Endothelial cell of umbilical vein (primary cell): ENCODE measurements around the gene FAM13B. TPM values are rescaled to one million over a fixed set of nuclear protein-coding genes. Genes with fewer than 3 reads are reported as not detected.
A peak's percentile ranks its signal among the peaks of the same experiment; 100 is the strongest.

ENCODE experiments used
- BruUV-seq: library from RNA; stranded (reverse); fragments of 400-500 nt; replicated peaks from 2 replicates; lab custom pipeline; 2021; lab: Mats Ljungman, UMichigan
- CTCF ChIA-PET: fragments of 300-600, 350-600 bp; sonication (Branson Sonifier 250); formaldehyde crosslinking; loops from one replicate; lab custom pipeline; 2021; ENCODE audit warnings: antibody characterized with exemption, inconsistent platforms; lab: Charles Lee
- POLR2A ChIA-PET: fragments of 300-600, 350-600 bp; sonication (Branson Sonifier 250); formaldehyde crosslinking; loops from one replicate; lab custom pipeline; 2021; ENCODE audit warnings: antibody characterized with exemption, inconsistent platforms; lab: Charles Lee
- DNase-seq: peaks from one replicate; pipeline ENCODE4 v3.0.0-alpha.2; 2011; ENCODE audit warnings: low read depth, low spot score
- FAIRE-seq: peaks from 2 replicates; lab custom pipeline; 2011; peaks lifted over from hg19 to GRCh38; lab: Jason Lieb, UNC
- H2AFZ ChIP-seq: 2 replicates; pipeline ENCODE4 v1.6.0; 2012; ENCODE audit warnings: low read depth, low read length, control low read depth, inconsistent platforms
- H3K27ac ChIP-seq: 2 replicates; pipeline ENCODE4 v1.5.1; 2011; ENCODE audit warnings: low read depth, mild to moderate bottlenecking, control low read depth, low read length, moderate library complexity; ENCODE audit not compliant: insufficient read depth
- H3K27me3 ChIP-seq, 2 experiments: 2 replicates each; pipeline versions ENCODE4 v1.6.0 to v1.6.1; 2011; ENCODE audit warnings: low read length in 2 of 2, mixed read lengths in 1 of 2; ENCODE audit not compliant: control insufficient read depth in 2 of 2, insufficient read depth in 2 of 2
- H3K36me3 ChIP-seq, 2 experiments: 2 replicates in 1 of 2; 3 replicates in 1 of 2; pipeline ENCODE4 v1.5.1; 2011; ENCODE audit warnings: low read length in 2 of 2, mild to moderate bottlenecking in 1 of 2, moderate library complexity in 1 of 2; ENCODE audit not compliant: control insufficient read depth in 2 of 2, insufficient read depth in 2 of 2; ENCODE audit errors: extremely low read depth in 1 of 2
- H3K4me1 ChIP-seq: 3 replicates; pipeline ENCODE4 v1.5.1; 2011; ENCODE audit warnings: mild to moderate bottlenecking, low read length; ENCODE audit not compliant: control insufficient read depth, insufficient read depth; ENCODE audit errors: extremely low read depth
- H3K4me2 ChIP-seq: 2 replicates; pipeline ENCODE4 v1.6.1; 2011; ENCODE audit warnings: low read length, control low read depth, mixed read lengths; ENCODE audit not compliant: insufficient read depth
- H3K4me3 ChIP-seq, 3 experiments: fragments of 200-600 bp in 1 of 3; sonication (generic), shearing (Covaris generic) in 1 of 3; replicated peaks in 1 of 3; 2 replicates each; pipeline ENCODE4 v1.5.1; 2011 to 2016; ENCODE audit warnings: control low read depth in 3 of 3, low read length in 3 of 3, mild to moderate bottlenecking in 2 of 3, inconsistent platforms in 1 of 3, low read depth in 1 of 3, moderate library complexity in 1 of 3; ENCODE audit not compliant: insufficient read depth in 1 of 3
- H3K79me2 ChIP-seq: 2 replicates; pipeline ENCODE4 v1.6.0; 2012; ENCODE audit warnings: low read length, inconsistent platforms; ENCODE audit not compliant: control insufficient read depth, insufficient read depth
- H3K9ac ChIP-seq: replicated peaks from 2 replicates; pipeline ENCODE3; 2011; ENCODE audit warnings: low read length, control low read depth; ENCODE audit not compliant: insufficient read depth; ENCODE audit errors: extremely low read depth
- H3K9me1 ChIP-seq: replicated peaks from 3 replicates; pipeline ENCODE4 v1.6.0; 2011; ENCODE audit warnings: mild to moderate bottlenecking, low read length; ENCODE audit not compliant: control insufficient read depth, insufficient read depth; ENCODE audit errors: extremely low read depth
- H3K9me3 ChIP-seq: replicated peaks from 2 replicates; pipeline ENCODE4 v1.5.1; 2012; ENCODE audit warnings: low read length, inconsistent platforms; ENCODE audit not compliant: control insufficient read depth, insufficient read depth
- H4K20me1 ChIP-seq: replicated peaks from 2 replicates; pipeline ENCODE3; 2011; ENCODE audit warnings: mild to moderate bottlenecking, low read length; ENCODE audit not compliant: control insufficient read depth, insufficient read depth; ENCODE audit errors: extremely low read depth
- CTCF ChIP-seq, 2 donors: IDR thresholded peaks; 1 replicate in 1 of 2; 2 replicates in 1 of 2; pipeline ENCODE4 v1.5.1; 2011; ENCODE audit warnings: low read length in 2 of 2, mild to moderate bottlenecking in 2 of 2, moderate library complexity in 2 of 2, control low read depth in 1 of 2, inconsistent platforms in 1 of 2, low read depth in 1 of 2; ENCODE audit not compliant: insufficient read depth in 1 of 2; ENCODE audit errors: extremely low read depth in 1 of 2
- EZH2 ChIP-seq: IDR thresholded peaks from 2 replicates; pipeline ENCODE4 v1.6.1; 2012; ENCODE audit warnings: borderline replicate concordance, low read depth, mild to moderate bottlenecking, moderate library complexity, low read length, inconsistent platforms; ENCODE audit not compliant: severe bottlenecking
- FOS ChIP-seq: IDR thresholded peaks from 2 replicates; pipeline ENCODE4 v1.6.1; 2011; ENCODE audit warnings: mild to moderate bottlenecking, low read length, moderate library complexity, borderline replicate concordance; ENCODE audit not compliant: insufficient read depth
- GATA2 ChIP-seq: IDR thresholded peaks from 2 replicates; pipeline ENCODE4 v1.7.0; 2011; ENCODE audit warnings: low read depth, mild to moderate bottlenecking, moderate library complexity, mixed read lengths, low read length; ENCODE audit not compliant: insufficient read length, insufficient read depth
- JUN ChIP-seq: IDR thresholded peaks from 2 replicates; pipeline ENCODE4 v1.6.1; 2011; ENCODE audit warnings: borderline replicate concordance, low read depth; ENCODE audit not compliant: insufficient read length, insufficient read depth
- MAX ChIP-seq: IDR thresholded peaks from 2 replicates; pipeline ENCODE4 v1.6.1; 2011; ENCODE audit not compliant: insufficient read depth, insufficient read length
- MYC ChIP-seq: IDR thresholded peaks from one replicate; pipeline ENCODE4 v1.6.1; 2011; ENCODE audit warnings: mild to moderate bottlenecking, low read depth, low read length
- POLR2A ChIP-seq: IDR thresholded peaks from 2 replicates; pipeline ENCODE4 v1.6.1; 2012; ENCODE audit warnings: low read depth, mild to moderate bottlenecking, control low read depth, low read length
- POLR2AphosphoS5 ChIP-seq: IDR thresholded peaks from 2 replicates; pipeline ENCODE4 v1.6.1; 2012; ENCODE audit warnings: low read depth, mild to moderate bottlenecking, control low read depth, low read length, moderate library complexity; ENCODE audit not compliant: insufficient read depth
- dilution Hi-C: fragments of 300-500 bp; cut with MboI; formaldehyde crosslinking; loops from one replicate; pipeline ENCODE4 v1.15.0; 2019; ENCODE audit warnings: low sequenced_read_pairs; ENCODE audit not compliant: extremely low pct_ligation_motif_present
- intact Hi-C: fragments of 100-400 bp; cut with micrococcal nuclease; formaldehyde crosslinking; loops from one replicate; pipeline ENCODE4 v1.10.0; 2022
- polyA plus RNA-seq, 4 experiments: library from polyadenylated mRNA; depleted of rRNA in 3 of 4; stranded (reverse) in 3 of 4; unstranded in 1 of 4; fragments of >200 nt; gene quantifications; 2 replicates each; pipeline versions ENCODE4 v1.2.1 to v1.2.3, GENCODE V29; 2011 to 2012; ENCODE audit warnings: missing spikeins in 1 of 4
- total RNA-seq: library from RNA; stranded (reverse); gene quantifications from 2 replicates; pipeline ENCODE4 v1.2.3, GENCODE V29; 2021

Gene FAM13B
- total and polyA plus RNA-seq, 2 donors (not counting 3 experiments of a cell fraction or from before 2014, with no cell fraction given), result 8.7 to 25.4 TPM

- no TSS peak for BruUV-seq
- H3K27ac ChIP-seq, result peak overlapping the region; percentile 83
- no peaks in the 10 kb centered on the region for H3K27me3 ChIP-seq
- intact Hi-C loops, result no loop called here
- TF ChIP-seq POLR2A (no peak), POLR2AphosphoS5 (peak; percentile 69), MAX (no peak), FOS (peak; percentile 67), JUN (peak; percentile 63), EZH2 (no peak), CTCF (IDR thresholded peaks at IDR 0.05; ENCODE audit: extremely low read depth in 1 of 2, insufficient read depth in 1 of 2, low read depth in 1 of 2, low read length in 2 of 2) (no peak), GATA2 (peak; percentile 88), MYC (no peak)
- H3K9ac ChIP-seq, result peak overlapping the region; percentile 34
- ChIA-PET CTCF (no interaction called here), POLR2A (no interaction called here)
- H3K4me3 ChIP-seq, result peak overlapping the region in 1 of 3 experiments; percentile 19
- H3K9me3 ChIP-seq, result no peaks in the 10 kb centered on the region
- H3K79me2 ChIP-seq, result no peaks in the 10 kb centered on the region
- H2AFZ ChIP-seq, result no peak overlapping the region
- H4K20me1 ChIP-seq, result no peaks in the 10 kb centered on the region
- H3K36me3 ChIP-seq, result peaks cover 0 to 3% of the 10 kb centered on the region in 2 experiments
- H3K4me1 ChIP-seq, result peaks cover 36% of the 10 kb centered on the region
- DNase-seq (peak; percentile 73), FAIRE-seq (peak; percentile 66)
- peak overlapping the region; percentile 57 for H3K4me2 ChIP-seq
- dilution Hi-C loops, result no loop called here
- H3K9me1 ChIP-seq, result no peaks in the 10 kb centered on the region
Measured at GRCh38 chr5:137957948-137958347, 74.9 kb downstream of the FAM13B start.
